Tibial nerve (tissue), 3 donors: ENCODE results near the gene APOE.

Source experiments
- POLR2A ChIP-seq, 2 donors: fragments of 450-650 bp; IDR thresholded peaks; one replicate each; pipeline ENCODE4 v1.6.1; 2017; ENCODE audit warnings: antibody characterized with exemption in 2 of 2, mild to moderate bottlenecking in 2 of 2, moderate library complexity in 2 of 2
- TF ChIP-seq, protein P1 (sequence below), 5 experiments: fragments of 200-600 bp in 3 of 5; fragments of 450-650 bp in 2 of 5; sonication (generic) in 3 of 5; IDR thresholded peaks; one replicate each; pipeline ENCODE4 v1.5.1; 2016 to 2019; ENCODE audit warnings: antibody characterized with exemption in 5 of 5, mild to moderate bottlenecking in 3 of 5, moderate library complexity in 2 of 5

DNA sequence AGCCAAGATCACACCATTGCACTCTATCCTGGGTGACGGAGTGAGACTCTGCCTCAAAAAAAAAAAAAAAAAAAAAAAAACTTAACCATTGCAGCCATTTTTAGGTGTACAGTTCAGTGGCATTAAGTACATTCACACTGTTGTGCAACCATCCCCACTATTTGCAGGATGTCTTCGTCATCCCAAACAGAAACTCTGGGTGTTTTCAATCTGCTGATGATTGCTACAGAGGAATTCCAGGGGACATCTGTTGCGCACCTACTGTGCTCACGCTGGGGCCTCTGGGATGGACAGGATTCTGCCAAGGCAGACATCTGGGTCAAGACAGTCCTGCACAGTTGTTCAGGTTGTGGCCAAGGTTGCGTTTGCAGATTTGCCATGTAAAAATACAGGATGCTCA, 34.1 kb downstream of the APOE start:
- TF ChIP-seq, protein P1, sequence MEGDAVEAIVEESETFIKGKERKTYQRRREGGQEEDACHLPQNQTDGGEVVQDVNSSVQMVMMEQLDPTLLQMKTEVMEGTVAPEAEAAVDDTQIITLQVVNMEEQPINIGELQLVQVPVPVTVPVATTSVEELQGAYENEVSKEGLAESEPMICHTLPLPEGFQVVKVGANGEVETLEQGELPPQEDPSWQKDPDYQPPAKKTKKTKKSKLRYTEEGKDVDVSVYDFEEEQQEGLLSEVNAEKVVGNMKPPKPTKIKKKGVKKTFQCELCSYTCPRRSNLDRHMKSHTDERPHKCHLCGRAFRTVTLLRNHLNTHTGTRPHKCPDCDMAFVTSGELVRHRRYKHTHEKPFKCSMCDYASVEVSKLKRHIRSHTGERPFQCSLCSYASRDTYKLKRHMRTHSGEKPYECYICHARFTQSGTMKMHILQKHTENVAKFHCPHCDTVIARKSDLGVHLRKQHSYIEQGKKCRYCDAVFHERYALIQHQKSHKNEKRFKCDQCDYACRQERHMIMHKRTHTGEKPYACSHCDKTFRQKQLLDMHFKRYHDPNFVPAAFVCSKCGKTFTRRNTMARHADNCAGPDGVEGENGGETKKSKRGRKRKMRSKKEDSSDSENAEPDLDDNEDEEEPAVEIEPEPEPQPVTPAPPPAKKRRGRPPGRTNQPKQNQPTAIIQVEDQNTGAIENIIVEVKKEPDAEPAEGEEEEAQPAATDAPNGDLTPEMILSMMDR (IDR thresholded peaks at IDR 0.05) = no peak
- no peak for TF ChIP-seq POLR2A (IDR thresholded peaks at IDR 0.05)
